ENCODE measurements around the gene ZBTB22.
"Not testable (repeated sequence)": the region's sequence is repeated elsewhere in the genome, so short reads cannot be mapped to it uniquely, and the experiment has no call there.

The ZBTB22 gene, protein sequence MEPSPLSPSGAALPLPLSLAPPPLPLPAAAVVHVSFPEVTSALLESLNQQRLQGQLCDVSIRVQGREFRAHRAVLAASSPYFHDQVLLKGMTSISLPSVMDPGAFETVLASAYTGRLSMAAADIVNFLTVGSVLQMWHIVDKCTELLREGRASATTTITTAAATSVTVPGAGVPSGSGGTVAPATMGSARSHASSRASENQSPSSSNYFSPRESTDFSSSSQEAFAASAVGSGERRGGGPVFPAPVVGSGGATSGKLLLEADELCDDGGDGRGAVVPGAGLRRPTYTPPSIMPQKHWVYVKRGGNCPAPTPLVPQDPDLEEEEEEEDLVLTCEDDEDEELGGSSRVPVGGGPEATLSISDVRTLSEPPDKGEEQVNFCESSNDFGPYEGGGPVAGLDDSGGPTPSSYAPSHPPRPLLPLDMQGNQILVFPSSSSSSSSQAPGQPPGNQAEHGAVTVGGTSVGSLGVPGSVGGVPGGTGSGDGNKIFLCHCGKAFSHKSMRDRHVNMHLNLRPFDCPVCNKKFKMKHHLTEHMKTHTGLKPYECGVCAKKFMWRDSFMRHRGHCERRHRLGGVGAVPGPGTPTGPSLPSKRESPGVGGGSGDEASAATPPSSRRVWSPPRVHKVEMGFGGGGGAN

DNA sequence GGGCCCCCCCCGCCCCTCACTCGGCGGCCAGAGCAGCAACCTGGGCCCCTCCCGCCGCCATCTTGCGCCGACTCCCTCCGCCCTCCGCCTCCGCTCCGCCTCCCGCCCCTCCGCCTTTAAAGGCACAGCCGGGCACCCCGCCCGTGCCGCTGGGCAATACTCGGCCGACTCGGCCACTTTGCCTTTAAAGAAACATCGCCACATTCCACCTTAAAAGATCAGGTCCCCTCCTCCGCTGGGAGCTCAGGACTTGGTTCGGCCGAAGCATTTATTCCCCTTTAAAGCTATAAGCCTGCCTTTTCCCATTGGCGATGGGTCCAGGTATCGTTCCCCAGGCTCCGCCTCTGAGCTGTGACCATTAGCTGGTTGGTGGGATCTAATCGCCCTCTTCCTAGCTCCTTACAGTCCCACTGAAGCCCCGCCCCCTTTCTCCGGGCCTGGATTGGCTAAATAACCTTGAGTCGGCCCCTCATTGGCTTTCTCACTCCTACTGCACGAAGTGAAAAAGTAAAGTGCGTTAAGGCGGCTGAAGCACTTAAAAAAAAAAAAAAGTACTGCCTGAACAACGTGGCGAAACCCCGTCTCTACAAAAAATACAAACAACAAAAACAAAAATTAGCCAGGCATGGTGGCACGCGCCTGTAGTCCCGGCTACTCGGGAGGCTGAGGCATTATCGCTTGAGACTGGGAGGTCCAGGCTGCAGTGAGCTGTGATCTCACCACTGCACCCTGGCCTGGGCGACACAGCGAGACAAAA, at the start of gene ZBTB22:
Gene ZBTB22 (minus strand): TSS at position 76 of the 757 bp plus-strand sequence. CDS start 828 bp downstream, outside the sequence.
- DNase-seq = no peak

DNA sequence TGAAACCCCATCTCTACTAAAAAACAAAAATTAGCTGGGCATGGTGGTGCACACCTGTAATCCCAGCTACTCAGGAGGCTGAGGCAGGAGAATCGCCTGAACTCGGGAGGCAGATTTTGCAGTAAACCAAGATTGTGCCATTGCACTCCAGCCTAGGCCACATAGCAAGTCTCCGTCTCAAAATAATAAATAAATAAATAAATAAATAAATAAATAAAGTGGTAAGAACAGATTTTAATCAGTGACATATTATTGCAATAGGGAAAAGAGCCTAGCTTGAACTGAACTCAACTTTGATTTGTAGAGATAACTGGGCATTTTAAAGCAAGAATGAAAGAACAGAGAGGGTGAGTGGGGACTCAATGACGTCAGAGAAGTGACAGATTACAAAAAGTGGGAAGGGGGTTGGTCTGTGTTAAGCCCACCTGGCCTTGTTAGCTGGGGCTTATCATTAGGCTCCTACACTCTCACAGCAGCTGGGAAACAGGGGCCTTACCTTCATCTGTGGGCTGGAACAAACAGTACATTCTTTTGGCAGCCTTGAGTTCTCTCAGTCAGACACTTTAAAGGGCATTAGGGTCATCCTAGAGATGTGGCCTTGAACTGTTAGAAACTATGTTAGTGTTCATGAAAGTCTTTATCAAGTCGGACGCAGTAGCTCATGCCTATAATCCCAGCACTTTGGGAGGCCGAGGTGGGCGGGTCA, 49.6 kb upstream of the ZBTB22 start:
- no peak for DNase-seq

DNA sequence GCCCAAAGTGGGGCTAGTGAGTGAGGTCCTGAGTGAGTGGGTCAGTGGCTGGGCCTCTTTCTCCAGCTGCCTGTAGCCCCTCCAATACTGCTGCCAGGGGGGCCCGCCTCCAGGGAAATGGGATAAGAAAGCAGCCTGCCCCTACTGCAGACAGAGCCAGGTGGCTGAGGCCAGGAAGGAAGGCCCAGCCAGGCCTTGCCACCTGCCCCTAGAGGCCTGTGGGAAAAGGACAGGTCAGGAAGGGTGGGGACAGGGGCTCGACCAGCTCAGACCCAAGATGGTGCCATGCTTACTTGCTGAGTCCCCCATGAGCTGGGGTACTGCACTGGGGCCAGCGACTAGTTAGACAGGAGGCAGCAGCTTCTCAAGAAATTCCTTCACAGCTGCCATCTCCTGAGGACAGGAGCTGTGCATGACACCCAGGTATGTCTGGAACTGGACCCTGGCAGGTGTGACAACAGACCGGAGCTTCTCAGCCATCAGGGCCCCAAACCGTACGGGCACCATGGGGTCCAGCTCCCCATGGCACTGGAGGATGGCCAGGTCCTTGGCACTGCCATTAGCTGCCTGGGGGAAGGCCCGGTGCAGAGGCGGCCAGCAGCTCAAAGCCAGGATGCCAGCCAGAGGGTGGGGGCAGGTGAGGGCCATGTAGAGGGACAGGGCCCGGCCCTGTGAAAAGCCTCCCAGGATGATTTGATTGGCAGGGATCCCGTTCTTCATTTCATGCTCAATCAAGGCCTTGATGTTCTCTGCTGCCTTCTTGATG, 47.8 kb upstream of the ZBTB22 start:
- not testable (repeated sequence) for DNase-seq

DNA sequence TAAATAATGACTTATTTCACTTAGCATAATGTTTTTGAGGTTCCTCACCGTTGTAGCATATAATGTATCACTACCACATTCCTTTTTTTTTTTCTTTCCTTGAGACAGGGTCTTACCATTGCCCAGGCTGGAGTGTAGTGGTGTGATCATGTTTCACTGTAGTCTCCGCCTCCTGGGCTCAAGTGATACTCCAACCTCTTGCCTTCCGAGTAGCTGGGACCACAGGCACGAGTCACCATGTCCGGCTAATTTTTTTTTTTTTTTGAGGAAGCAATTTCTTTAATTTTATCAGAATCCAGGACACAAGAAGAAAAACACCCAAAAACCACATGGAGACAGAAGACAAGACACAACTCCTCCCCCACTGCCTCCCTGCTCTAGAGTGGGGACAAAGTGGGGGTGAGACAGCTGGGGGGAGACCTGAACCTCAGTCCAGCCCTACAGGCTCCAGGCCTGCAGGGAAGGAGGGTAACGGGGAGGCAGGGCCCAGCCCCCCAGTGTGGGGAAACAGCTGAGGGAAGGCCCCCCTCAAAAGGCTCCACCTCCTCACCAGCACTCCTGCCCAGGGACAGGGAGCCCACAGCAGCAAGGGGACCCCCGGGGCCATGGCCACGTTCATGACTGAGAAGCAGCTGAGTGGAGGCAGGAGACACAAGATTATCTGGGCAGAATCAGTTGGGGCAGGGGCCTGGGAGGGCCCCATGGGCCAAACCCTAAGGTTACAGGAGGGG, 47.1 kb upstream of the ZBTB22 start:
- not testable (repeated sequence) for DNase-seq

DNA sequence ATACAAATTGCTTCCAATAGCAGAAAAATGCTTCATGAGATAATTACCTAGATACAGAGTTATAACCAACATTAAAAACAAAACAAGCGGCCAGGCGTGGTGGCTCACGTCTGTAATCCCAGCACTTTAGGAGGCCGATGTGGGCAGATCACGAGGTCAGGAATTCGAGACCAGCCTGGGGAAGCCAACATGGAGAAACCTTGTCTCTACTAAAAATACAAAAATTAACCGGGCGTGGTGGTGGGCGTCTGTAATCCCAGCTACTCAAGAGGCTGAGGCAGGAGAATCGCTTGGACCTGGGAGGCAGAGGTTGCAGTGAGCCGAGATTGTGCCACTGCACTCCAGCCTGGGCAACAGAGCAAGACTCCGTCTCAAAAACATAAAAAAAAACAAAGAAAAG, 45.9 kb upstream of the ZBTB22 start:
- not testable (repeated sequence) for DNase-seq

DNA sequence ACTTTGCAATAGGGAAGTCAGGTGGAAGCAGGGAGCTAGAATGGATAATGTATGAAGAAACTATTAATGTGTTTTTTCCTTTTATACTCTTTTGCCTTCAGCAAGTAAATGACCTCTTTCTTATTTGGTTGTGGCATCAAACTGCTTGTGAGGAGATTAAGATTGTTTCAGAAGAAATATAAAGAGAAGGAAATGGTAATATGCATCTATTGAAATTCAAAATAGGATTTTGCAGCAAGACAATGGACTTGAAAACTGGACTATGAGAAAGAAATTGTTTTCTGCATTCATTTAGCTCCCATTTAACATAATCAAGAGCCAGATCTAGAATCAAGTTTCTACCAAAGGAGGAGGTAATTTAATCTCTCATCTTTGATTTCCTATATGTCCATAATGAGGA, 41.8 kb upstream of the ZBTB22 start:
- no peak for DNase-seq

DNA sequence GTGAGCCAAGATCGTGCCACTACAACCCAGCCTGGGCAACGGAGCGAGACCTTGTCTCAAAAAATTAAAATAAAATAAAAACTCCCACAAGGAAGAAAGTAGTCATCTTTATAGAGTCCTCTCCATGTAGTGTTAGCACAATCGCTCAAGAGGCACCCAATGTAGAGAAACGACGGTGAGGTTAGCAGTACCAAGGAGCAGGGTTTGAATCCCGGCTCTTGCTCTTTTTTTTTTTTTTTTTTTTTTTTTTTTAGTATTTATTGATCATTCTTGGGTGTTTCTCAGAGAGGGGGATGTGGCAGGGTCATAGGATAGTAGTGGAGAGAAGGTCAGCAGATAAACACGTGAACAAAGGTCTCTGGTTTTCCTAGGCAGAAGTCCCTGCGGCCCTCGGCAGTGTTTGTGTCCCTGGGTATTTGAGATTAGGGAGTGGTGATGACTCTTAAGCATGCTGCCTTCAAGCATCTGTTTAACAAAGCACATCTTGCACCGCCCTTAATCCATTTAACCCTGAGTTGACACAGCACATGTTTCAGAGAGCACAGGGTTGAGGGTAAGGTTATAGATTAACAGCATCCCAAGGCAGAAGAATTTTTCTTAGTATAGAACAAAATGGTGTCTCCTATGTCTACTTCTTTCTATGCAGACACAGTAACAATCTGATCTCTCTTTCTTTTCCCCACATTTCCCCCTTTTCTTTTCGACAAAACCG, 39.8 kb upstream of the ZBTB22 start:
- not testable (repeated sequence) for DNase-seq

DNA sequence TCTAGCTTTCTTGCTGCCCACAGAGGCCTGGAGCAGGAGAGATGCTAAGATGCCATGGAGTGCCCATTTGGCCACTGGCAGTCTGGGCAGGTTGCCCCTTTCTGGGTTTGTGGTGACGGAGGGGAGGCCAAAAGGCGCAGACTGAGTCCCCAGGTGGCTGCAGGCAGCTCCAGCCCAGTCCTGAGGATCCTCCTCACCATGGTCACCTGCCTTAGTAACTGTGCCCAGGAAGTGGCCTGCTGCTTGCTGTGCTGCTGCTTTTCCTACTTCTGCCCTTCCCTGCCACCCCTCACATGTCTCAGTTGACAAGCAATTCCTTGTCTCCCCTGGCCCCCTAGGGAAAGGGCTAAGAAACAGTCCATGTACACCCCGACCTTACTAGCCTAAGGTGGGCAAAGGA, 38.8 kb upstream of the ZBTB22 start:
- no peak for DNase-seq

DNA sequence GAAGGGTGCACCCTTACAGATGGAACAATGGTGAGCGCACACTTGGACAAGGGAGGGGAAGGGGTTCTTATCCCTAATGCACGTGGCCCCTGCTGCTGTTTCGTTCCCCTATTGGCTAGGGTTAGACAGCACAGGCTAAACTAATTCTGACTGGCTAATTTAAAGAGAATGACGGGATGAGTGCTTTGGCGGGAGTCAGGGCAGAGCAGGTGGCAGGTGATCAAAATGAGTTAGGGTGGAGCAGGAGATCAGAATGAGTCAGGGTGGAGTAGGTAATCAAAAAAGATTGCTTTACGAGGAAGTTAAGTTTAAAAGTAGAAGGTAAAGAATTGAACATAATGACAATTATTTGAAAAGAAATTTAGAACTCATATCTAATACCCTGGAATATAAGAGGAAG, 38.3 kb upstream of the ZBTB22 start:
- DNase-seq = not testable (repeated sequence)

DNA sequence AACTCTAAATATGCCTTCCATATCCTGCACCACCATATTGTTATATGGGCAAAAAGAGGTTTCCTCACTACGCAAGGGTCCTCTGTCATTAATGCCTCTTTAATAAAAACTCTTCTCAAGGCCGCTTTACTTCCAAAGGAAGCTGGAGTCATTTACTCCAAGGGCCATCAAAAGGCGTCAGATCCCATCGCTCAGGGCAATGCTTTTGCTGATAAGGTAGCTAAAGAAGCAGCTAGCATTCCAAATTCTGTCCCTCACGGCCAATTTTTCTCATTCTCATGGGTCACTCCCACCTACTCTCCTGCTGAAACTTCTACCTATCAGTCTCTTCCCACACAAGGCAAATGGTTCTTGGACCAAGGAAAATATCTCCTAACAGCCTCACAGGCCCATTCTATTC, 30.3 kb upstream of the ZBTB22 start:
- DNase-seq = no peak

DNA sequence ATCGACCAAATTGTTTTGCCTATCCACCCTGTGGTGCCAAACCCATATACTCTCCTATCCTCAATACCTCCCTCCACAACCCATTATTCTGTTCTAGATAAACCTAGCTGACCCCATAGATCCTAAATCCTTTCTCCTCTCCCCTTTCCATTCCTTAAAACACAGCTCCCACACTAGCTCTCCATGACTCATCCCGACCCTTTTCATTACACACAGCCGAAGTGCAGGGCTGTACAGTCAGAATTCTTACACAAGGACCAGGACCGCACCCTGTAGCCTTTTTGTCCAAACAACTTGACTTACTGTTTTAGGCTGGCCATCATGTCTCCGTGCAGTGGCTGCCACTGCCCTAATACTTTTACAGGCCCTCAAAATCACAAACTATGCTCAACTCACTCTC, 29.4 kb upstream of the ZBTB22 start:
- not testable (repeated sequence) for DNase-seq

DNA sequence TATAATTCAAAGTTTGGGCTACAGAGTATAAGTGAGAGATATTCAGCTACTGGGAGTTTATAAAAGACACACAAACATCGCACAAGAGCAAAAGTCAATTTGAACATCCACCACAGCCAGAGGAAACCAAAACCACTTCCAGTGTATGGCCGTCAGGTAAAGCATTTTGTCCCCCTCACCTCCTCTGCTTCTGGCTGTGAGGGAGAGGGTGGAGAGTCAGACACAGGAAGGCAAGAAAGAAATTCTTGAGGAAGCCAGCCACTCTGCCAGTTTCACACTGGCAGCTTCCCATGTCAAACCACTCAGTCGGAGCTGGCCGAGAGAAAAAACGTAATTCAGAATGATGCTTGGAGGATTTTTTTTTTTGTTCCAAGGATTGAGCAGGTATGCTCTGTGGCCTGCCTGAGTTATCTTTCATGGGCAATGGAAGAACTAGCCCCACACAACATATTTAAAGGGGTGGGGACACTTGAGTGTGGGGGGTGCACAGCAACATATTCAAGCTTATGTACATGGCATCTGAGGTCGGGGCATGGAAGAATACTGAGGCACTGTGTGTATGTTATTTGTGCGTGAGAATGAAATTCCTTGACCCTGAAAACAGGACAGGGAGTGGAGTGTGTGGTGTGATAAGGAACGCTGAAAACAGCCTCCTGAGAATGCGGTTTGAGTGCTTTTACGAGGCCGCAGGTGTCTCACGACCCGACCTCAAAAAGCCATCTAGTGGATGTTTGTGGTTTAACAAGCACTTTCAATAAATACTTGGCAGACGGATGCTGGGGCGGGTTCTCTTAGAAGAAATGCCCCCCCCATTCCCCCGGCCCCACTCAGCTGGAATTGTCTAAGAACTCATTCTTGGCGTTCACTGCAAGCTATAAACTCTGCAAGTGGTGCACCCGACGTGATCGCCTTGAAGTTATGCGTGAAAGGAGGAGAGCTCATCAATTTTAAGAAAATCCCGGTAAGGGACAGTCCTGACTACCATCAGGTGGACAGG, 27.5 kb upstream of the ZBTB22 start:
- DNase-seq = no peak

DNA sequence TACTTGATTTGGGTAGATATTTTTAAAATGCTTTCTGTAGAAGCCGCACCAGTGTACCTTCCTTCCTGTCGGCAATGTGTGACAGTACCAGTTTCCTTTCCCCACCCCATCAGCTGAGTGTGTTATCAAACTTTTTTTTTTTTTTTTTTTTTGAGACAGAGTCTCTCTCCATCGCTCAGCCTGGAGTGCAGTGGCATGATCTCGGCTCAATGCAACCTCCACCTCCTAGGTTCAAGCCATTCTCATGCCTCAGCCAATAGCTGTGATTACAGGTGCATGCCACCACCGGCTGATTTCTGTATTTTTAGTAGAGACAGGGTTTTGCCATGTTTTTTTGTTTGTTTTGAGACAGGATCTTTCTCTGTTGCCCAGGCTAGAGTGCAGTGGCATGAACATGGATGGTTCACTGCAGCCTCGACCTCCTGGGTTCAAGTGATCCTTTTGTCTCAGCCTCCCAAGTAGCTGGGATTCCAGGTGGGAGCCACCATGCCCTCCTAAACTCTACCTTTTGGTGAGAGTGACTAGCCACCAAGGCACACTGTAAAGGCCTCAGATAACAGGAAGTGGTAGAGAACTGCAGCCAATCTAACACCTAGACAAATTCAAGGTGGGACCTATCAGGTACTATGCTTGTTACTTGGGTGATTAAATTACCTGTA, 26.5 kb upstream of the ZBTB22 start:
- DNase-seq = no peak

DNA sequence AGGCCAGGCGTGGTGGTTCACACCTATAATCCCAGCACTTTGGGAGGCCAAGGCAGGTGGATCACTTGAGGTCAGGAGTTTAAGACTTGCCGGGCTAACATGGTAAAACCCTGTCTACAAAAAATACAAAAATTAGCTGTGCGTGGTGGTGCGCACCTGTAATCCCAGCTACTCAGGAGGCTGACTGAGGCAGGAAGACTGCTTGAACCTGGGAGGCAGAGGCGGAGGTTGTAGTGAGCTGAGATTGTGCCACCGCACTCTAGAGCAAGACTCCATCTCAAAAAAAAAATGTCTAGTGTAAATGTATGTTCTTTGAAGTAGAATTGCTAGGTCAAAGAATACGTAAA, 26.0 kb upstream of the ZBTB22 start:
- not testable (repeated sequence) for DNase-seq

DNA sequence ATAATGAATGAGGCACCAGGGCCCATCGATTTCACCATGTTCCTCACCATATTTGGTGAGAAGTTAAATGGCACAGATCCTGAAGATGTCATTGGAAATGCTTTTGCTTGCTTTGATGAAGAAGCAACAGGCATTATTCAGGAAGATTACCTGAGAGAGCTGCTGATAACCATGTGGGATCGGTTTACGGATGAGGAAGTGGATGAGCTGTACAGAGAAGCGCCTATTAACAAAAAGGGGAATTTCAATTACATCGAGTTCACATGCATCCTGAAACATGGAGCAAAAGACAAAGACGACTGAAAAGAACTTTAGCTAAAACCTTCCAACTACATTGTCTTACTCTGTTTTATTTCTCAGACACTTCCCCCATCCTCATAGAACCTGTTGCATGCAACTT, 21.6 kb upstream of the ZBTB22 start:
- no peak for DNase-seq

DNA sequence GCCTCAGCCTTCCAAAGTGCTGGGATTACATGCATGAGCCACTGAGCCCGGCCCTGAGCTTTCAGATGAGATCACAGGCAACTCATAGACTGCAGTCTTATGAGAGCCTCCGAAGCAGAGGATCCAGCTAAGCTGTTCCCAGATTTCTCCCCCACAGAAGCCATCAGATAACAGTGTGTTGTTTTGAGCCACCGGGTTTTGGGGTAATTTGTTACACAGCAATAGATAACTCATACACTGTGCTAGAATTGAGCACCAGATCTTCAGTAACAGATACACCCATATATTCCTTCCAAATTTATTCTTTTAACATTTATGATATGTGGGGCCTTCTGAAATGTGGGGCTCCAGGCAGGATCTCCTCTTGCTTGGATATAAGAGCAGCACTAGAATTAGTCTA, 19.0 kb upstream of the ZBTB22 start:
- no peak for DNase-seq

DNA sequence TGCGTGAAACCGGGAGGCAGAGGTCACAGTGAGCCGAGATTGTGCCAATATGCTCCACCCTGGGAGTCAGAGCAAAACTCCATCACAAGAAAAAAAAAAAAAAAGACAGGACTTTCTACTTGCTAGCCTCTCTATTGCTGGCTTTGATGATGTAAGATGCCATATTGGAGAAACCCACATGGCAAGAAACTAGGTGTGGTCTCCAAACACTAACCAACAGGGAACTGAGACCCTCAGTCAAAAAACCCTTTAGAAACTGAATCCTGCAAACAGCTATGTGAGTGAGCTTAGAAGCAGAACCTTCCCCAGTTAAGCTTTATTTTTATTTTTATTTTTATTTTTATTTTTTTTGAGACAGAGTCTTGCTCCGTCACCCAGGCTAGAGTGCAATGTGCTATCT, 18.4 kb upstream of the ZBTB22 start:
- DNase-seq = no peak

DNA sequence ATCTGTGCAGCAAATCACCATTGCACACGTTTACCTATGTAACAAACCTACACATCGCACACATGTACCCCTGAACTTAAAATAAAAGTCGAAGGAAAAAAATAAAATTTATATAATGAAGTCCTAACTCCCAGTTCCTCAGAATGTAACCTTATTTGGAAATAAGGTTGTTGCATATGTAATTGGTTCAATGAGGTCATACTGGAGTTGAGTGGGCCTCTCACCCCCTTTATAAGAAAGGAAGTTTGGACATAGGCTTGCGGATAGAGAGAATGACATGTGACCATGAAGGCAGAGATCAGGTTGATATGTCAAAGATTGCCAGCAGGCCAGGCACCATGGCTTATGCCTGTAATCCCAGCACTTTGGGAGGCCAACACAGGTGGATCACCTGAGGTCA, 16.1 kb upstream of the ZBTB22 start:
- DNase-seq = no peak

DNA sequence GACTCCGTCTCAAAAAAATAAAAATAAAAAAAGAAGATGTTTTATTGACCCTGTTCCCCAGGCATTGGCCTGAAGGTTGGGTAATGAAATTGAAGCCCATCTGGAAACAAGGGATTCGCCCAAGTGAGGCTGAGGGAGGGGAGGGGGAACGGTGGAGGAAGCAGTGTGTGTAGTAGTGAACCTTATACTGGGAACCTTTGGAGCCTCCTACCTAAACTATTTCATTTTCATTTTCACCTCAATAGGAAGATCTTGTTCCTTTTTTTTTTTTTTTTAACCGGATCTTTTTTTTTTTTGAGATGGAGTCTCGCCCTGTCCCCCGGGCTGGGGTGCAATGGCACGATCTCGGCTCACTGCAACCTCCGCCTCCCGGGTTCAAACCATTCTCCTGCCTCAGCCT, 13.2 kb upstream of the ZBTB22 start:
- DNase-seq = no peak

Data from cortex of kidney (tissue), 1 donor.